22Rv1 (cell line): ENCODE measurements around the gene TLE2.

ENCODE experiments used
- CTCF ChIP-seq: fragments of 450-650 bp; IDR thresholded peaks from 2 replicates; pipeline ENCODE4 v1.5.1; 2017; ENCODE audit warnings: mild to moderate bottlenecking
- ZFX ChIP-seq: fragments of 450-650 bp; IDR thresholded peaks from 2 replicates; pipeline ENCODE4 v1.6.1; 2017; ENCODE audit warnings: antibody characterized with exemption, borderline replicate concordance

GRCh38 chr19:3039641-3040077 is 10.6 kb upstream of the TLE2 start:
- TF ChIP-seq CTCF (no peak), ZFX (no peak)
